Transverse colon (tissue), 4 donors: ENCODE results near the gene COPZ1. TPM values are rescaled to one million over a fixed set of nuclear protein-coding genes. Genes with fewer than 3 reads are reported as not detected.
"Not testable (repeated sequence)": the region's sequence is repeated elsewhere in the genome, so short reads cannot be mapped to it uniquely, and the experiment has no call there.

ENCODE experiments used
- DNase-seq: peaks from one replicate; pipeline ENCODE4 v3.0.0-alpha.2; 2019
- H3K27ac ChIP-seq, 4 donors: fragments of 200-600 bp; sonication (generic); 2 replicates each; pipeline ENCODE4 v1.5.1; 2016 to 2018; ENCODE audit warnings: inconsistent platforms in 4 of 4
- H3K27me3 ChIP-seq: fragments of 200-600 bp; sonication (generic); 2 replicates; pipeline ENCODE4 v1.5.1; 2017; ENCODE audit warnings: inconsistent platforms
- H3K36me3 ChIP-seq, 4 donors: fragments of 200-600 bp; sonication (generic); 2 replicates each; pipeline ENCODE4 v1.5.1; 2017 to 2019; ENCODE audit warnings: inconsistent platforms in 4 of 4
- H3K4me1 ChIP-seq, 4 donors: fragments of 200-600 bp; sonication (generic); 2 replicates each; pipeline ENCODE4 v1.5.1; 2017 to 2020; ENCODE audit warnings: inconsistent platforms in 4 of 4
- H3K4me3 ChIP-seq, 4 donors: fragments of 200-600 bp; sonication (generic); 1 replicate in 1 of 4; 2 replicates in 3 of 4; pipeline versions ENCODE4 v1.5.1 to v1.6.1; 2017 to 2019; ENCODE audit warnings: inconsistent platforms in 4 of 4
- H3K9me3 ChIP-seq, 2 donors: fragments of 200-600 bp; sonication (generic); 2 replicates each; pipeline ENCODE4 v1.5.1; 2017 to 2019; ENCODE audit warnings: inconsistent platforms in 2 of 2
- EP300 ChIP-seq: sonication (generic); formaldehyde crosslinking; IDR thresholded peaks from one replicate; pipeline ENCODE4 v1.6.1; 2017; ENCODE audit warnings: antibody characterized with exemption, low read depth
- POLR2A ChIP-seq: fragments of 450-650 bp; IDR thresholded peaks from one replicate; pipeline ENCODE4 v1.6.1; 2016; ENCODE audit warnings: antibody characterized with exemption, mild to moderate bottlenecking, moderate library complexity
- POLR2AphosphoS5 ChIP-seq, 3 donors: sonication (generic); formaldehyde crosslinking; IDR thresholded peaks; one replicate each; pipeline ENCODE4 v1.6.1; 2016; ENCODE audit warnings: antibody characterized with exemption in 3 of 3
- WGBS, 2 donors: methylation state at CpG; one replicate each; pipeline ENCODE4 v1.1.5; 2018; ENCODE audit warnings: low coverage in 1 of 2; 5-methylcytosine and 5-hydroxymethylcytosine counted together
- in situ Hi-C, 4 donors: fragments of 200-750 bp; cut with MboI; loops; one replicate each; pipeline versions ENCODE4 v1.15.0 to v1.15.1; 2017; ENCODE audit warnings: low sequenced_read_pairs in 3 of 4, low pct_ligation_motif_present in 1 of 4, low pct_unique_long_range_greater_than_20kb in 1 of 4
- intact Hi-C: fragments of 100-400 bp; cut with DNase I; formaldehyde crosslinking; loops from one replicate; pipeline ENCODE4 v1.15.1; 2023; ENCODE audit warnings: low total_unique reads
- total RNA-seq, 4 donors: library from RNA; depleted of rRNA; stranded (reverse); fragments of >200 nt; gene quantifications; one replicate each; pipeline ENCODE4 v1.1.0, GENCODE V29; 2016
- TF ChIP-seq, protein P1 (sequence below), 5 experiments: fragments of 200-600 bp in 3 of 5; fragments of 450-650 bp in 2 of 5; sonication (generic) in 3 of 5; IDR thresholded peaks; 1 replicate in 2 of 5; 2 replicates in 3 of 5; pipeline ENCODE4 v1.5.1; 2016 to 2017; ENCODE audit warnings: antibody characterized with exemption in 5 of 5, inconsistent platforms in 3 of 5, mild to moderate bottlenecking in 2 of 5, moderate library complexity in 1 of 5

COPZ1 gene
- total RNA-seq, 4 donors from 2014 or later, result 25.8 to 79.6 (median 63.6) TPM

DNA sequence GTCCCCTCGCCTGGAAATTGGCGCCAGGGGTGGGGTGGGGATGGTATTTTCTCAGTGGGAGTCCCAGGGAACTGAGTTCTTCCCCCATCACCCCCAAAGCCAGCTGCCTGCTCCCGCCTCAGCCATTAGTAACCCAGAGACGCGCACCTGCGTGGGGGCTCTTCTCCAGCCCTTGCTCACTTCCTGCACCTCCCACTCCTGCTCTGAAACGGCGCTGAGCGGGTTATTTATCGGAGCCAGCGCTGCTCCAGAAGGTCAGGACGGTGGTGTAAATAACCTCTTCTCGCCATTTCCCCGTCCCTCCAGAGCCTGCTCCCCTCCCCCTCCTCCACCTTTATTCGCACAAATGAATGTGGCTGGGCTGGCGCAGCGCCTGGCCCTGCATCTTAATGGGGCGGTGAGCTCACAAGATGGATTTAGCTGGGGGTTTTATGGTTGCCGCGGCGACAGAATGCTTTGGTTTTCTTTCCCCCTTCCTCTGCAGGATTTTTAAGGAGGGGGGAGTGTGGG, 27.1 kb downstream of the COPZ1 start:
- TF ChIP-seq EP300 (no peak), POLR2AphosphoS5 (IDR thresholded peaks at IDR 0.05) (no peak), POLR2A (no peak)
- TF ChIP-seq, protein P1, sequence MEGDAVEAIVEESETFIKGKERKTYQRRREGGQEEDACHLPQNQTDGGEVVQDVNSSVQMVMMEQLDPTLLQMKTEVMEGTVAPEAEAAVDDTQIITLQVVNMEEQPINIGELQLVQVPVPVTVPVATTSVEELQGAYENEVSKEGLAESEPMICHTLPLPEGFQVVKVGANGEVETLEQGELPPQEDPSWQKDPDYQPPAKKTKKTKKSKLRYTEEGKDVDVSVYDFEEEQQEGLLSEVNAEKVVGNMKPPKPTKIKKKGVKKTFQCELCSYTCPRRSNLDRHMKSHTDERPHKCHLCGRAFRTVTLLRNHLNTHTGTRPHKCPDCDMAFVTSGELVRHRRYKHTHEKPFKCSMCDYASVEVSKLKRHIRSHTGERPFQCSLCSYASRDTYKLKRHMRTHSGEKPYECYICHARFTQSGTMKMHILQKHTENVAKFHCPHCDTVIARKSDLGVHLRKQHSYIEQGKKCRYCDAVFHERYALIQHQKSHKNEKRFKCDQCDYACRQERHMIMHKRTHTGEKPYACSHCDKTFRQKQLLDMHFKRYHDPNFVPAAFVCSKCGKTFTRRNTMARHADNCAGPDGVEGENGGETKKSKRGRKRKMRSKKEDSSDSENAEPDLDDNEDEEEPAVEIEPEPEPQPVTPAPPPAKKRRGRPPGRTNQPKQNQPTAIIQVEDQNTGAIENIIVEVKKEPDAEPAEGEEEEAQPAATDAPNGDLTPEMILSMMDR (IDR thresholded peaks at IDR 0.05), result no peak
- peaks cover 10 to 36% (median 15%) of the 10 kb centered on the region in 4 donors for H3K4me1 ChIP-seq
- H3K4me3 ChIP-seq, result peak overlapping the region in 1 of 4 donors; percentile 7
- H3K36me3 ChIP-seq, result peaks cover 0 to 37% (median 16%) of the 10 kb centered on the region in 4 donors
- no peaks in the 10 kb centered on the region for H3K9me3 ChIP-seq
- in situ Hi-C loops (no loop called here), intact Hi-C loops (no loop called here)
- H3K27ac ChIP-seq, result peak overlapping the region; percentile 37 to 86 (median 74)
- H3K27me3 ChIP-seq, result no peaks in the 10 kb centered on the region
- peak; percentile 30 for DNase-seq
- WGBS, 2 donors, result 62 to 68% methylated on average over 2 to 21 of the region's 21 CpGs

DNA sequence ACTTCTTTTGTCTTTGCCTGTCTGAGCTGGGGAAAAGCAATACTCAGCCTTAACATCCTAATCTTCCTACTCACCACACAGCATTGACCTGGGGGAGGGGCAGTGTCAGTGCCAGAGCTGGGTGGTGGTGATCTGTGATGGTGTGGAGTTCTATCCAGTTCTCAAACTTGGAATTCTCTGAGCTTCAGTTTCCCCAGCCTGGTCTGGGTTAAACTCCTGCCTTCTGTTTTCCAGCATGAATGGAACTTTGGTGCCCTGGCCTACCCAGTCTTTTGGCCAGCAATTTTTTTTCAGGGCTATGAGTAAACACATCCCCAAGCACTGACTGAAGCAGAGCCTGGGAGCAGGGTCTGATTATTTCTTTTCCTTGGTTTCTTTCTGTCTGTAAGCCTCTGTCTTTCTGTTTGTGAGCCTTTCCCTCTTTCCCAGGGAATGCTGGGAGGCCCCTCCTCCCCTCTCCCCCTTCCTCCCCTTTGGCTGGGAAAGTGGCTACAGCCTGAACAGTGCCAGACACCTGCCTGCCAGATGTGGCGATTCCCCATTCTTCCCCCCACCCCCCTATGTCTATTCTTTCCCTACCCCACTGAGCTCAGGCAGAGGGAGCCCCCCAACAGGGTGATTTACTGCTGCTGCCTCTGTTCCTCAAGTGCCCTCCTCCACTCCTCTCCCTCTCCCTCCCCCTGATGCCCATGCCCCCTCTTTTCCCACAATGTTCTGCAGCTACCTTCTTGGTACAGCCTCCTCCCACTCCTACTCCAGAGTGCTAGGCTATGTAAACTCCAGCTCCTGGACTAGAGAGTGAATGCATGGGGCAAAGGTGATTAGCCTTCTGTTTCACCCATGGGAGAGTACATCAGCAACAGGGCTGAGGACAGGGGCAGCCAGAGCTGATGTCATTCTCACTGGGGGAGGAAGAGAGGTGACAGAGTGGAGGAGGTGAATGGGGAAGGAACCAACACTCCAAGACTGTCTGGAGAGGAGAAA, 28.3 kb downstream of the COPZ1 start:
- 56% methylated on average over 1 of the region's 1 CpG; no CpG with 5 or more reads in 1 of the 2 donors for WGBS, 2 donors
- no peak for DNase-seq
- H3K36me3 ChIP-seq, result peaks cover 0 to 26% (median 11%) of the 10 kb centered on the region in 4 donors
- intact Hi-C loops, result no loop called here
- H3K4me3 ChIP-seq, result no peak overlapping the region
- peaks cover 10 to 47% (median 25%) of the 10 kb centered on the region in 4 donors for H3K4me1 ChIP-seq
- H3K9me3 ChIP-seq, result no peaks in the 10 kb centered on the region
- H3K27me3 ChIP-seq, result no peaks in the 10 kb centered on the region
- H3K27ac ChIP-seq, result peak overlapping the region; percentile 37 to 86 (median 74)
- in situ Hi-C loops, result no loop called here
- no peak for TF ChIP-seq POLR2A
- TF ChIP-seq, protein P1 (IDR thresholded peaks at IDR 0.05), result no peak
- no peak for TF ChIP-seq EP300
- no peak for TF ChIP-seq POLR2AphosphoS5 (IDR thresholded peaks at IDR 0.05)

DNA sequence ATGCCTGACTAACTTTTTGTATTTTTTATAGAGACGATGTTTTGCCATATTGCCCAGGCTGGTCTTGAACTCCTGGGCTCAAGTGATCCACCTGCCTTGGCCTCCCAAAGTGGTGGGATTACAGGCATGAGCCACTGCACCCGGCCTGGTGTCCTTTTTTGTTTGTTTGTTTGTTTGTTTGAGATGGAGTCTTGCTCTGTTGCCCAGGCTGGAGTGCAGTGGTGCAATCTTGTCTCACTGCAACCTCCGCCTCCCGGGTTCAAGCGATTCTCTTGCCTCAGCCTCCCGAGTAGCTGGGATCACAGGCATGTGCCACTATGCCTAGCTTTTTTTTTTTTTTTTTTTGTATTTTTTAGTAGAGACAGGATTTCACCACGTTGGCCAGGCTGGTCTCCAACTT, 29.3 kb downstream of the COPZ1 start:
- Histone ChIP-seq H3K36me3 (peaks cover 0 to 15% (median 5%) of the 10 kb centered on the region in 4 donors), H3K27ac (peak overlapping the region in 2 of 4 donors; percentile 72 to 86), H3K4me1 (peaks cover 10 to 52% (median 30%) of the 10 kb centered on the region in 4 donors)
- H3K27me3 ChIP-seq, H3K9me3 ChIP-seq, H3K4me3 ChIP-seq, intact Hi-C loops, in situ Hi-C loops, DNase-seq: not testable (repeated sequence)
- WGBS, 2 donors, result 61 to 83% methylated on average over 5 to 7 of the region's 7 CpGs

DNA sequence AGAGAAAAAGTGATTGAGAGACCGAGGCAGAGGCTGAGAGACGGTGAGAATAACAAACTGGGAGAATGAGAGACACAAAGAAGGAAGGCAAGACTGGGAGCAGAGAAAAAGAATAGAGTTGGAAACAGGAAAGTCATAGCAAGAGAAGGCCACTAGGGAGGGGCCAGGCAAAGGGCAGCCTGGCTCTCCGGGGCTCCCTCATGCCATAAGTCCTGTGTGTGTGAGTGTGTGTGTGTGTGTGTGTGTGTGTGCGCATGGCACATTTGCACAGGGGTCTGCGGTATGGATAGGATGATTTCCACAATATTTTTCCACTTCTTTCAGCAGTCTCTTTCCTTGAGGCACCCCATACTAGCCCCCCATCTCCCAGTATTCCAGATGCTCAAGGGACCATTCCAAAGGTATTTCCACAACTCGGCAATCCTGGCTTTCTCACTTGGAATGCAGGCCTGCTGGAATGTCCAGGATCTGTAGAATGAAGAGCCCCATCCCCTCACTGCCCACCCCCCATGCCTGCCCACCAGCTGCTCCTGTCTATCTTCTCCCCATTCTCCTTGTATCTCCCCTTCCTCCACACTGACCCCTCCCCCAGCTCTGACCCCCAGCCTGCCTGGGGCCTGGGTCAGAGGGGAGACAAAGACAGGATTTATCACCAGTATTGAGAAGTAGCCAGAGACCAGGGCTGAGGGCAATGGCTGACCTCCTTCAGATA, 30.3 kb downstream of the COPZ1 start:
- intact Hi-C loops, result no loop called here
- H3K27ac ChIP-seq, result peak overlapping the region; percentile 36 to 88 (median 58)
- no peak for TF ChIP-seq POLR2A
- TF ChIP-seq EP300, result no peak
- TF ChIP-seq, protein P1 (IDR thresholded peaks at IDR 0.05), result no peak
- no peak for TF ChIP-seq POLR2AphosphoS5 (IDR thresholded peaks at IDR 0.05)

More for the DNA sequence above, 30.3 kb downstream of the COPZ1 start:
- Histone ChIP-seq H3K4me3 (no peak overlapping the region), H3K27me3 (no peaks in the 10 kb centered on the region), H3K36me3 (peaks cover 0 to 6% (median under 1%) of the 10 kb centered on the region in 4 donors), H3K9me3 (no peaks in the 10 kb centered on the region), H3K4me1 (peaks cover 10 to 61% (median 34%) of the 10 kb centered on the region in 4 donors)
- in situ Hi-C loops, result no loop called here
- DNase-seq, result no peak
- WGBS, 2 donors, result 74 to 85% methylated on average over 5 to 6 of the region's 6 CpGs
